Measurements from ENCODE around the gene TMTC2. TPM values are rescaled to one million over a fixed set of nuclear protein-coding genes. Genes with fewer than 3 reads are reported as not detected.

Gene TMTC2
- total and polyA plus RNA-seq, 2 donors (not counting 3 experiments of a cell fraction or from before 2014, with no cell fraction given) = 4.1 to 7.8 TPM

- intact Hi-C loops (cut with micrococcal nuclease) (no loop called here), dilution Hi-C loops (cut with MboI; ENCODE audit: extremely low pct_ligation_motif_present, low sequenced_read_pairs) (no loop called here)
- no peaks in the 10 kb centered on the region for H3K27me3 ChIP-seq (ENCODE audit: control insufficient read depth in 2 of 2, insufficient read depth in 2 of 2, low read length in 2 of 2)
- no peaks in the 10 kb centered on the region for H3K4me1 ChIP-seq (ENCODE audit: control insufficient read depth, extremely low read depth, insufficient read depth, low read length)
- H2AFZ ChIP-seq (ENCODE audit: low read depth, low read length) = no peak overlapping the region
- H3K79me2 ChIP-seq (ENCODE audit: control insufficient read depth, insufficient read depth, low read length) = no peaks in the 10 kb centered on the region
- BruUV-seq (replicated peaks) = no TSS peak
- H3K9me3 ChIP-seq (replicated peaks; ENCODE audit: control insufficient read depth, insufficient read depth, low read length) = no peaks in the 10 kb centered on the region
- H3K4me3 ChIP-seq (replicated peaks in 1 of 3; ENCODE audit: insufficient read depth in 1 of 3, low read depth in 1 of 3, low read length in 3 of 3) = no peak overlapping the region
- no peak overlapping the region for H3K9ac ChIP-seq (replicated peaks; ENCODE audit: extremely low read depth, insufficient read depth, low read length)
- no peak overlapping the region for H3K27ac ChIP-seq (ENCODE audit: insufficient read depth, low read depth, low read length)
- FAIRE-seq (no peak), DNase-seq (ENCODE audit: low read depth, low spot score) (no peak)
- no peaks in the 10 kb centered on the region for H3K9me1 ChIP-seq (replicated peaks; ENCODE audit: control insufficient read depth, extremely low read depth, insufficient read depth, low read length)
- H4K20me1 ChIP-seq (replicated peaks; ENCODE audit: control insufficient read depth, extremely low read depth, insufficient read depth, low read length) = no peaks in the 10 kb centered on the region
- CTCF ChIA-PET = no interaction called here
- POLR2A ChIA-PET = no interaction called here
- H3K36me3 ChIP-seq (ENCODE audit: control insufficient read depth in 2 of 2, extremely low read depth in 1 of 2, insufficient read depth in 2 of 2, low read length in 2 of 2) = no peaks in the 10 kb centered on the region
- TF ChIP-seq CTCF (IDR thresholded peaks at IDR 0.05; ENCODE audit: extremely low read depth in 1 of 2, insufficient read depth in 1 of 2, low read depth in 1 of 2, low read length in 2 of 2) (no peak), MYC (IDR thresholded peaks at IDR 0.05; ENCODE audit: low read depth, low read length) (no peak), EZH2 (IDR thresholded peaks at IDR 0.05; ENCODE audit: borderline replicate concordance, low read depth, low read length, severe bottlenecking) (no peak), POLR2AphosphoS5 (IDR thresholded peaks at IDR 0.05; ENCODE audit: insufficient read depth, low read depth, low read length) (no peak), GATA2 (IDR thresholded peaks at IDR 0.05; ENCODE audit: insufficient read depth, insufficient read length, low read depth, low read length) (no peak), MAX (IDR thresholded peaks at IDR 0.05; ENCODE audit: insufficient read depth, insufficient read length) (no peak), JUN (IDR thresholded peaks at IDR 0.05; ENCODE audit: borderline replicate concordance, insufficient read depth, insufficient read length, low read depth) (no peak), POLR2A (IDR thresholded peaks at IDR 0.05; ENCODE audit: low read depth, low read length) (no peak), FOS (IDR thresholded peaks at IDR 0.05; ENCODE audit: borderline replicate concordance, insufficient read depth, low read length) (no peak)
- H3K4me2 ChIP-seq (ENCODE audit: insufficient read depth, low read length) = no peak overlapping the region
These were observed 93.8 kb downstream of the TMTC2 start for GRCh38 chr12:82780517-82780916.
